ENCODE measurements around the gene STAT4.
"Not testable (repeated sequence)": the region's sequence is repeated elsewhere in the genome, so short reads cannot be mapped to it uniquely, and the experiment has no call there.

STAT4 gene

DNA sequence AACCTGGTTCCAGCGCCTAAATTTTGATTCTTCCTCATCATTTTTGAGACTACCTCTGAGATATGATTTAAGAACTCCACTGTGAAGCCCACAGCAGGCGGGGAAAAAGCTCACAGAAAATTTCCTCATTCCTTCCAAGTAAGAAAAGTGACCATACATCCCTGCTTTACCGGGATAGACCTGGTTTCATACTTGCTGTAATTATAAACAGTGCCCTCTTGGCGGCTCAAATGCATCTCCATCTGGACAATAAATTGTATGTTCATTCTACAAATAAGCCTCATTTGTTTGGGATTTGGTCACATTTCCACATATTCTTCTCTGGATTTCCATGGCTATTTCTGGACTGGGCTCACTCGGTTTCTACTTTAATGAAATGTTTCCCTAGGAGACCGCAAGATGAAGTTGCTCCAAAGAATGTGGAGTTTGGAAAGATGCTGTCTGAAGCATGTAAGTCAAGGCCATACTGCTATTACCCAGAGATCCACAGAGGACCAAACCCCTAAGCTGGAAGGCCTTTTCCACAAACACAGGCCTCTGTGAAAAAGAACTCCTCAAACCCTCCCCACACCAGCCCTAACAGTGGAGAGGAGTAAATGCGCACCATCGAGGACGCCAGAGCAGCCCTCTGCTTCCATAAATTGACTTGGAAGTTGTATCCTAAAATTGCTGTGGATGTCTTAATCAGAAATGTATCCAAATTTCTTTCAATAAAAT lies 150.7 kb downstream of the STAT4 start:
- no peak for DNase-seq (ENCODE audit: low read depth in 1 of 2, low spot score in 1 of 2)

DNA sequence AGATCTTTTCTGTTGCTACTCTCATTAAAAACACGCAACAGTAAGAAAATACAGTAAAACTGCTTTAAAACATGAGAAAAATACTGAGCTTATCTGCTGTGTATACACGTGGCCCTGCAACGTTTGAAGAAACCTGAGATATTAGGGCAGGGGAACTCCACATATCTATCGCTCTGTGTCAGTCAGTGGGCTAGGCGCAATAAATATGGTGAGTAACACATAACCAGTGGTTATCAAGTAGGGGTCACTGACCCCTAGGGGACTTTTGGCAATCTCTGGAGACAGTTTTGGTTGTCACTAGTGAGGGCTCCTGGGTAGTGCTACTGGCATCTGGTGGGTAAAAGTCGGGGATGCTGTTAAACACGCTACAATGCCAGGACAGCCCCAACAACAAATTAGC lies 151.7 kb downstream of the STAT4 start:
- DNase-seq (ENCODE audit: low read depth in 1 of 2, low spot score in 1 of 2): no peak

DNA sequence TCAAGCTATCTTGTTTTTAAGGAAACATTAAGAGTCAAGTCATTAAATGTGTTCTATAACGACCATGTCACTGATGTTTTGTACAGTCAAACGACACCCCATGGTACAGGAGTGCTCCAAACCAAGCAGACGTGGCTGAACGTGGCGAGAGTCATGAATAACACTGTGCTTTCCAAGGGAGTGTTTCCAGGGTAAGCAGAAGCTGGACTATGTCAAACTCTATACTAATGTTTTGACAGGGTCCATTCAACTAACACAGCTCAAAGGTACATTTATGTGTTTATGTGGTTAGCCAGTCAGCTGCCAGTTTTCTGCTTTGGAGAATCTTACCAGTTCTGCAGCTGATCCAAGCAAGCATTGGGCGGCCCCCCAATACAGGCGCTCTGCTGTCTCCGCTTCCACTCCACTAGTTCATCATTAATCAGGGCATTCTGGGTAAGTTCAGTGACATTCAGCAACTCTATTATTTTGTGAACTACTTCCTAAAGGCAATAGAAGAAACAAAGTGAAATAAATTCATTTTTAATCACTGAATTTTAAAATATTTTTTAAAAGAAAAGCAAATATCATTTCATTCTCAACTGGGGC lies 153.2 kb downstream of the STAT4 start:
- DNase-seq (ENCODE audit: low read depth in 1 of 2, low spot score in 1 of 2): no peak

GRCh38 chr2:190996947-190997346 lies 153.8 kb downstream of the STAT4 start:
- DNase-seq (ENCODE audit: low read depth in 1 of 2, low spot score in 1 of 2): no peak

GRCh38 chr2:190996338-190996946 lies 154.4 kb downstream of the STAT4 start:
- DNase-seq (ENCODE audit: low read depth in 1 of 2, low spot score in 1 of 2): no peak

DNA sequence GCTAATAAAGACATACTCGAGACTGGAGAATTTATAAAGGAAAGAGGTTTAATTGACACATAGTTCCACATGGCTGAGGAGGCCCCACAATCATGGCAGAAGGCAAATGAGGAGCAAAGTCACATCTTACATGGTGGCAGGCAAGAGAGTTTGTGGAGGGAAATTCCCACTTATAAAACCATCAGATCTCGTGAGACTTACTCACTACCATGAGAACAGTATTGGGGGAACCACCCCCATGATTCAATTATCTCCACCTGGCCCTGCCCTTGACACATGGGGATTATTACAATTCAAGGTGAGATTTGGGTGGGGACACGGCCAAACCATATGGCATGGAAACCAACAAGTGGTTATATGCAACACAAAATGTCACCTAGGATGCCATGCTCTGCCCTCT lies 155.5 kb downstream of the STAT4 start:
- not testable (repeated sequence) for DNase-seq (ENCODE audit: low read depth in 1 of 2, low spot score in 1 of 2)

DNA sequence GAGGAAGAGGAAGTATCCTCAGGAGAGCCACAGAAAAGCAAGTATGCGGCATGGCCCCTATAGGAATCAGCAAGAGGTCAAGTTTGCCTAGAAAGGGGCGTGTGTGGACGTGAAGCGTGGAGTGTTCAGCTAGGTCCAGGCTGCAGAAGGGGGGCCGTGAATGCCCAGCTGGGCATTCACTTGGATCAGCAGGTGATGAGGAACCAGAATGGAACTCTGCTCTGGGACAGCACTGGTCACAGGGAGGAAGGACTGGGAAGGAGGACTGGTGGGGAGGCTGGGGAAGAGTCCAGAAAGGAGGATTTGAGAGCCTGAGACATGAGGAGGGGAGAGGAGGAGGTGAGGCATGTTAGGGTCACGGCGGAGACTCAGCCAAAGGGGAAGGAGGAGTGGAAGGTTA lies 156.6 kb downstream of the STAT4 start:
- DNase-seq (ENCODE audit: low read depth in 1 of 2, low spot score in 1 of 2): no peak

- no peak for DNase-seq (ENCODE audit: low read depth in 1 of 2, low spot score in 1 of 2)
These were observed 157.5 kb downstream of the STAT4 start for GRCh38 chr2:190993292-190993643.

GRCh38 chr2:190990132-190990531 lies 160.7 kb downstream of the STAT4 start:
- no peak for DNase-seq (ENCODE audit: low read depth in 1 of 2, low spot score in 1 of 2)

DNA sequence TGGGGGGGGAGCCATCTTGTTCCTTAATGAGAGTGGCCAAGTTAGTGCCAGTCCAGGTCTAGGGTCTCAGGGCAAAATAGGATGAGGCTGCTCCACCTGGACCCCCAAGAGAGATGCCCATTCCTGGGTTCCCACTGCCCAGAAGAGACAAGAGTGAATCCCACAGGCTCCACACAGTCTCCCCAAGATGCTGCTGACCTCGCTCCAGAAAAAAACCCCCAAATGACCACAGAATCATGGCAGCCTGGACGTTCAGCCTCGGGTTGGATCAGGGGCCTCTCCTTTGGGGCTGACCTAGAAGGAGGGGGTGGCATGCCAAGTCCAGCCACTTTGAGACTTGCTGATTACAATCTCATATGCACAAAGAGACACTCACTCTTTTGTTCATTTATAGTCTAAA lies 161.9 kb downstream of the STAT4 start:
- no peak for DNase-seq (ENCODE audit: low read depth in 1 of 2, low spot score in 1 of 2)

DNA sequence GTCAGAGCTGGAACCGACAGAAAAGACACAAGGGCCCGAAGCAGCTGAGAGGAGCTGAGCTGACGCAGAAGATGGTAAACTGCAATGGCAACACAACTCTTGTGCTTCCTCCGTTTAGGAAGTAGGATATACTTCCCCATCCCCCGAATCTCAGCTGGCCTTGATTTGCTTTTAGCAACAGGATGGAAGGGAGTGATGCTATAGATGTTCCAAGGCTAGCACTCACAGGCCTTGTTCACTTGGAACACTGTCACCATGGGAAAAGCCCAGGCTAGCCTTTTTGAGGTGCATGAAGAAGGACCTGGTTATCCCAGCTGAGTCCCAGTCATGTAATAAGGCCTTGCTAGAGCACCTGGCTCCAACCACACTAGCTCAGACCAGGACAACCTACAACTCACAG lies 162.9 kb downstream of the STAT4 start:
- no peak for DNase-seq (ENCODE audit: low read depth in 1 of 2, low spot score in 1 of 2)

- DNase-seq (ENCODE audit: low read depth in 1 of 2, low spot score in 1 of 2): no peak
These were observed 163.7 kb downstream of the STAT4 start for GRCh38 chr2:190987116-190987515.

GRCh38 chr2:190986221-190986953 lies 164.4 kb downstream of the STAT4 start:
- no peak for DNase-seq (ENCODE audit: low read depth in 1 of 2, low spot score in 1 of 2)

- no peak for DNase-seq (ENCODE audit: low read depth in 1 of 2, low spot score in 1 of 2)
These were observed 166.2 kb downstream of the STAT4 start for GRCh38 chr2:190984595-190984994.

- DNase-seq (ENCODE audit: low read depth in 1 of 2, low spot score in 1 of 2): no peak
These were observed 168.3 kb downstream of the STAT4 start for GRCh38 chr2:190982262-190983034.

DNA sequence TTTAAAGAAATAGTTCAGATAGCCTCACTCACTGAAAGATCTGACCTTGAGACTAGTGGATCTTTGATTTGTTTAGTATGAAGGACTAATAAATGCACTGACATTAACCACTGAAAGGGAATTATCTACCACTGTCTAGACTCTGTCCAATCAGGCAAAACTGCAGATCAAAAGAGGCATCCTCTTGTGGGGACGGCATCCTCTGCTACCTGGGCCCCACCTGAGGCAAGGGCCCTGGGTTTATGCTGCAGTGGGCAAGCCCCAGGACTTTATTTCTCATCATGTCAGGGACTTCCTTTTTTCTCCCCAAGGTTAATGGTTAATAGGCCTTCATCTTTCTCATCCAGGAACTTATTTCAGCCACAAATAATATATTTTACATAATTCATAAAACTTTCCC lies 169.1 kb downstream of the STAT4 start:
- DNase-seq (ENCODE audit: low read depth in 1 of 2, low spot score in 1 of 2): no peak

DNA sequence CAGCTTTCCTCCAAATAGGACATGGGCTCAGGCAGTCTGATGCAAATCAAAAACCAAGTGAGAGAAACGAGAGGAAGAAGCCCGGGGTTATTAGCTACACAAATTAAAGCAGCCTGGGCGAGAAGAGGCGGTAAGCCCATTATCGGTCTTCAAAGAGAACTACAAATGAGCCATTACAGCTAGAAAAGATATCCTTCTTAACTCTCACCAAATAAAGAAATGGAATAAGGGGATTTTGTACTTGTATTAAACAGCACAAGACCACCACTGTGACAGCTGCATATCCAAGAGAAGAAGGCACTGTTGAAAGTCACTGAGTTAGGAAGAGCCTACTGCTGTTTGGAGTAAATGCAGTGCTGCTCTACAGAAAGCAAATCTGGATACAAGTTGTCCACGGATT lies 169.5 kb downstream of the STAT4 start:
- no peak for DNase-seq (ENCODE audit: low read depth in 1 of 2, low spot score in 1 of 2)

- no peak for DNase-seq (ENCODE audit: low read depth in 1 of 2, low spot score in 1 of 2)
These were observed 170.1 kb downstream of the STAT4 start for GRCh38 chr2:190980630-190981209.

DNA sequence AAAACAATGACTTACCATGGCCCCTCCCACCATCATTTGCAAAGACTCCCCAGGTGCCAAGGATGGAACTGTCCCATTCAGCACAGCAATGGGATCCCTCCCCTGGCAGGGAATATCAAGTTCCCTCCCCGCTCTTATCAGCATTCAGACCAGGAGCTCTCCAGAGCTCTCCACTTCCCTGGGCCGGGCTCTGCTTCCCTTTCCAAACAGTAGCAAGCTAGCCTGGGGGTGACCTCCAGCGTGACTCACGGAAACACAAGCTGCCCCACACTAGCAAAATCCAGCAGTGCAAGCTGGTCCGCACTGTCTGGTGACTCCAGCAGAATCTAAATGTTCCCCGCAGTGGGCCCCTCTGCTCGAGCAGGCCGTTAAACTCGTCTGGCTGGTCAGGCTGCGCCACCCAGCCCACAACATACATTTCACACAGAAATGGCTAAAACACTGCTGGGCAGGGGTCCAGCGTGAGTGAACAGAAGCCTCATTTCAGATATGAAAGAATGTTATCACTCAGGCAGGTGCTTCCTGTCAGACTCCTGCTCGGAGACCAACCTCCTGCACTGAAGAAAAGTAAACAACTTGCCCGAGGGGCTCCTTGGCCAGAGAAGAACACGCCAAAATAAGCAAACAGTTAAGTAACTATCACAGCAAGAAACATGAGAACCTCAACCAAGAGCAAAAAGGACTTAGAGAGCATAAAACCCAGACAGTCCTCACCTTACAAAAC lies 170.7 kb downstream of the STAT4 start:
- DNase-seq (ENCODE audit: low read depth in 1 of 2, low spot score in 1 of 2): no peak

All from activated T-helper 1 cell treated with anti-CD3 and anti-CD28 coated beads, Interleukin-2, amount 50 U/mL, for 16 hours (primary cell).